ENCODE measurements around the gene ITGB1BP1.

Gene ITGB1BP1

DNA sequence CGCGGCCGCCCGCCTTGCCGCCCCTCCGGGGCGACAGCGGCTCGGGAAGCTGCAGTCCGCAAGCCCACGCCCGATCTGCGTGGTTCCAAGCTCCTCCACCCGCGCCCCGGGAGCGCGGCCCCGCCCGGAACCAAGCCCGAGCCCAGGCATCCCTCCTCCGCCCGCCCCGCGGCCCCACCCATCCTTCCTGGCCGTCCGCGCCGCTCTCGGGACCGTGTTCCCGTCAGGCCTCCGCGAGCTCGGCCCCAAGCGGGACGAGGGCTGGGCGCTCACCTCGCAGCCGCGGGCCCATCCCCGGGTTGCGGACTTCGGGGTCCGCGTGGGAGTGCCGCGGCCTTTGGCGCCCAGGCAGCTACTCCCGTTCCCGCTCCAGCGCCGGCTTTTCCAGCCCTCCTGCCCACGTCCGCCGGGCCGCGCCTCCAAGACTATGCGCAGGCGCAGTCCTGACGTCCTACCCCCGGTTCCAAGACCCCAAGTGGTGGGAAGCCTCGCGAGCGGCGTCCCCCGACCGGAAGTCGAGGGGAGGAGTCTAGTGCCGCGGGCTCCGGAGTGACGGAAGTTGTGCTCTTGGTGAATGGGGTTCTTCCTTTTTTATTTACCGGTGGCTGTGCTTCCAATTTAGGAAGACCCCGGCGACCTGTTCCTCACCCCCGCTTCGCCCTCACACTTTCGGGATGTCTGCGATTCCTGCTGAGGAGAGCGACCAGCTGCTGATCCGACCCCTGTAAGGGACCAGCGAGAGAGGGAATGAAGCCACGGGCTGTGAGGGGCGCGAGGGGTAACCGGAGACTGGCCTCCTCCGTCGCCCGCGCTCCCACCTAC lies at the start of gene ITGB1BP1, which contains the start of gene CPSF3:
ITGB1BP1 (minus strand) TSS at position 429 of the 822 bp plus-strand sequence. CDS start 4,831 bp downstream, outside the sequence.
CPSF3 (plus strand) TSS at position 555 of the 822 bp plus-strand sequence; CDS start at position 675, 120 bp downstream.
- peak; percentile 98 for DNase-seq

DNA sequence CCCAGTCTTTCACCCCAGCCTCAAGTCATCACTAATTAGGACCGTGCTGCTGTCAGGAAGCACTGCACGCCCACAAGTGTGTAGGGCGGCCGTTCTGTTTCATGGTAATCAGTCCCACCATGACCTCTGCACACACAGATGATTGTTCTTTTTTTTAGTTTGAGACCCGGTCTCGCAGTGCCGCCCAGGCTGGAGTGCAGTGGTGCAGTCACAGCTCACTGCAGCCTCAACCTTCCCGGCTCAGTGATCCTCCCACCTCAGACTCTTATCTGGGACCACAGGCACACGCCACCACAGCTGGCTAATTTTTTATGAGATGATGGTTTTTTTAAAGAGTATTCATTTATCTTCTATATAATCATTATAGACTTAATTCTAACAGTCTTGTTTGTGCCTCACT lies 49.2 kb upstream of the ITGB1BP1 start:
- no peak for DNase-seq

GRCh38 chr2:9471206-9471605 lies 47.9 kb upstream of the ITGB1BP1 start:
- no peak for DNase-seq

- no peak for DNase-seq
These were observed 44.4 kb upstream of the ITGB1BP1 start for GRCh38 chr2:9467687-9468086.

GRCh38 chr2:9466147-9466683 lies 42.9 kb upstream of the ITGB1BP1 start:
- no peak for DNase-seq

- DNase-seq, result no peak
These were observed 41.8 kb upstream of the ITGB1BP1 start for GRCh38 chr2:9465170-9465569.

GRCh38 chr2:9463698-9464034 lies 40.3 kb upstream of the ITGB1BP1 start:
- DNase-seq, result no peak

DNA sequence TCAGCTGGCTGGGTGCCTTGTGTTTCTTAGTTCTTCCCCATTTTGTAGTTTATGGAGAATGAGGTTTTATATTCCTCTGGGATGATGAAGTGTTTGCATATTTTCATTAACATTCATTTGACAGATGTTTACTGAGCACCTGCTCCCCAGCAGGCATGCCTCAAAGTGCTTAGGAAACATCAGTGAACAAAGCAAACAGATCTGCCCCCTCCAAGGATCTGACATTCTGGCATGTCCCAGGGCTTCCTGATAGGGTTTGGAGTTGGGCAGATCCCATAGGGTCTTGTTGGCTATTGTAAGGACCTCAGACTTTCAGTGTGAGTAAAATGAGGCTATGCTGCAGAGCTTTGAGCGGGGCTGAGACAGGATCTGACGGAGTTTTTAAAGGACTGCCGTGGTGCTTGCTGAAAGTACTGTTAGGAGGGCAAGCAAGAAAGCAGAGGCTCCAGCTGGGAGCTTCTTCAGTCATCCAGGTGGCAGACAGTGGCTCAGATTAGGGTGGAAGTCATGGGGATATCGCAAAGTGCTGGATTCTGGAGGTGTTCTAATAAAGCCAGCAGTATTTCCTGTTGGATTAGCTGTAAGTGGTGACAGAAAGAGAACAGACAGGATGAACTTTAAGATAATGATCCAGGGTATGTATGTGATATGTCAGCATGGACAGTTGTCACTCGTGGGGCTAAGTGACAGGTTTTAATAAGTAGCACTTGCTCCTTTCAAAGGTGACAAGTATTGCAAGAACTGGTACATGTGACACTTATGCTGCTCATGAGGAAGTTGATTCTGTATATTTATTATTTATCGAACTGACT lies 39.8 kb upstream of the ITGB1BP1 start:
- no peak for DNase-seq

GRCh38 chr2:9462313-9462712 lies 39.0 kb upstream of the ITGB1BP1 start:
- DNase-seq, result no peak

- DNase-seq, result no peak
These were observed 37.8 kb upstream of the ITGB1BP1 start for GRCh38 chr2:9461079-9461478.

DNA sequence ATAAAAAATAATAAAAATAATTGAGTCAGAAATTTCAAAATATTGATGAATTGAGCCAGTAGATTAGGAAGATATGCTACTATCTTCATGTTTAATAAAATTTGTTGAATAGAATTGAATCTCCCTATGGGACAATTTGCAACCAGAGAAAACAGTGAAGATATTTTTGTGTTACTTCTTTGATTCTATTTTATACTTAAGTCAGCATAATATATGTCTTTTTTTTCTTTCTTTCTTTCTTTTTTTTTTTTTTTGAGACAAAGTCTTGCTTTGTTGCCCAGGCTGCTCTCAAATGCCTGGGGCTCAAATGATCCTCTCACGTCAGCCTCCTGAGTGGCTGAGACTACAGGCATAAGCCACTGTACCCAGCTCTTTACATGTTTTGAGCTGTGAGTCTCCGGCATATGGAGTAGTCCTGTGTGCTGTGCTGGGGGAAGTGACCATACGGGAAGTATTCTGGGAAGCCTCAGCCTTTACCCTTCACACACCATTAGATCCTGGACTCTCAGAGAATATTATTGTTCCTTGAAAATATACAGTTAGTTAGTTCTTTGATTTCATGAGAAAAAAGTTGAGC lies 37.2 kb upstream of the ITGB1BP1 start:
- no peak for DNase-seq

DNA sequence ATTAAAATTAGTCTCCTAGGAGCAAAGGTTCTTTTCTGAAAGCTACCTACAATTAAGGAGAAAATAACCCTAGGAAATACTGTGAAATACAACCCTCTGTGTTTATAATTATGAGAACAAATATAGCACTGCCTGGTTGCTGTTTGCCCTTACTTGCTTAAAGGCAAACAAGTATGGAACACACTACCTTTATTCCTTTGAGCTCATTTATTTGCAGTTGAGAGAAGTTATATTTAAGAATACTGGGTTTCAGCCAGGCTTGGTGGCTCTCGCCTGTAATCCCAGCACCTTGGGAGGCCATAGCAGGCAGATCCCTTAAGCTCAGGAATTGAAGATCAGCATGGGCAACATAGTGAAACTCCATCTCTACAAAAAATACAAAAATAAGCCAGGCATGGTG lies 27.9 kb upstream of the ITGB1BP1 start:
- no peak for DNase-seq

GRCh38 chr2:9445089-9445488 lies 21.8 kb upstream of the ITGB1BP1 start:
- no peak for DNase-seq

DNA sequence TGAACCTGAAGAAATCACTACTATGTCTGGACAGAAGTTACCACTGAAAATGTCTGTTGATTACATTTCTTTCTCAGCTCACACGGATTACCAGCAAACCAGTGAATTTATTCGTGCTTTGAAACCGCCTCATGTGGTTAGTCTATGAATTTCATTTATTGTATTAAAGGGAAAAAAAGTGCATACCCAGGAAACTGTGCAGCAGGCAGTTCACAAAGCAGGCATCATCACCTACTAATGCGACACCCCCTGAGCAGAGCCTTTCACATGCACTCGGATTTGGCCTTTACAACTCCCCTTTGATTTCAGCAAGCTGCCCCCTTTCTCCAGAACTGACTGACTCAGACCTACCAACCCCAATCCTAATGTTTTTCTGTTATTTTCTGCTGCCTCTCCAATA lies 20.2 kb upstream of the ITGB1BP1 start:
- no peak for DNase-seq

GRCh38 chr2:9441556-9441955 lies 18.2 kb upstream of the ITGB1BP1 start:
- no peak for DNase-seq

DNA sequence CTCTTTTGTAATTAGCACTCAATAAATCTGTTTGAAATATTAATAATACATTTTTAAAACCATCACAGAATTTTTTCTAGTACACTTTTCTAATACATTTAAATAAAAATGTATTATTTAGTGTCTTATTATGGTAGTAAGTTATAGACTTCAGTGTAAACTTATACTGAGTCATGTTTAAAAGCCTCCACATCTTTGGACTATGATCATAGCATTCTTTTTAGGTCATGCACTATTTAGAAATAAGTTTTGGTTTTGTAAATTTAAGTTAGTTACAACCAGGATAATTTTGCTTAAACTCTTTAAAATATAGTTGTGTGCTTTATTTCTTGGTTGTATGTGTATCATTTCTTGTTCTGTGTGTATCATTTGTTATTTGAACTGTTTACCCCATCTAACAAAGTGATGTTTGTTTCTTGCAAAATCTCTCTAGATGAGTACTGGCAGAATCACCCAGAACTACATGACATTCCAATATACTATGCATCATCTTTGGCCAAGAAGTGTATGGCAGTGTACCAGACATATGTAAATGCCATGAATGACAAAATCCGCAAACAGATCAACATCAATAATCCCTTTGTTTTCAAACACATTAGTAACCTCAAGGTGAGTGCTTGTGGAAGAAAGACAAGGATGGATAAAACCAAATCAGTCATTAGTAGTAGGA lies 16.9 kb upstream of the ITGB1BP1 start:
- no peak for DNase-seq

DNA sequence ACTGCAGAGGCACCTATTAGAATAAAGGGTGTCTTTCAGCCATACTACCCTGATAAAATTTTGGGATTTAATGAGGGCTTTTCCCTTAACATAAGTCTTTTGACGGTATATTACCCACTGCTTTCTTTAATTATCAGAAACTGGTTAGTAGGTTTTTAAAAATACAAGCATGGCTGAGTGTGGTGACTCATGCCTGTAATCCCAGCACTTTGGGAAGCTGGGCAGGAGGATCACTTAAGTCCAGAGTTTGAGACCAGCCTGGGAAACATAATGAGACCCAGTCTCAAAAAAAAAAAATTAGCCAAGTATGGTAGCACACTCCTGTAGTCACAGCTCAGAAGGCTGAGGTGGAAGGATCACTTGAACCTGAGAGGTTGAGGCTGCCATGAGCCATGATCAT lies 16.2 kb upstream of the ITGB1BP1 start:
- DNase-seq, result no peak

DNA sequence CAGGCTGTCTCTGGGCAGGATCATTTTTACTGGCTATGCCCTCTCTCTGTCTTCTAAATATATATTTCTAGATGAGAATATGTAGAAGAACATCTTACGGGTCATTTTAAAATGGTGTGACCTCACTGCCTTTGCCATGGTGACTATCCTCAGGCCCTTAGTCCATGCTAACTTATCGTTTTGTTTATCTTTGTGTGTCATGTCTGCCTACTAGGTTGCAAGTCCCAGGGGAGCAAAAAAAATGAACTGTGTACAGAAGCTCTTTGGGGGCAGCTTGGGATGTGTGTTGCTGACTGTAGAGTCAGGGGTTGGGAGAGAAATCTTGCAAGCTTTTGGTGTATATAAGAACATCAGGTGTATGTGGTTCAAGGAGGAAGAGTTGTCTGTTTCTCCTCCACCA lies 11.2 kb upstream of the ITGB1BP1 start:
- no peak for DNase-seq

DNA sequence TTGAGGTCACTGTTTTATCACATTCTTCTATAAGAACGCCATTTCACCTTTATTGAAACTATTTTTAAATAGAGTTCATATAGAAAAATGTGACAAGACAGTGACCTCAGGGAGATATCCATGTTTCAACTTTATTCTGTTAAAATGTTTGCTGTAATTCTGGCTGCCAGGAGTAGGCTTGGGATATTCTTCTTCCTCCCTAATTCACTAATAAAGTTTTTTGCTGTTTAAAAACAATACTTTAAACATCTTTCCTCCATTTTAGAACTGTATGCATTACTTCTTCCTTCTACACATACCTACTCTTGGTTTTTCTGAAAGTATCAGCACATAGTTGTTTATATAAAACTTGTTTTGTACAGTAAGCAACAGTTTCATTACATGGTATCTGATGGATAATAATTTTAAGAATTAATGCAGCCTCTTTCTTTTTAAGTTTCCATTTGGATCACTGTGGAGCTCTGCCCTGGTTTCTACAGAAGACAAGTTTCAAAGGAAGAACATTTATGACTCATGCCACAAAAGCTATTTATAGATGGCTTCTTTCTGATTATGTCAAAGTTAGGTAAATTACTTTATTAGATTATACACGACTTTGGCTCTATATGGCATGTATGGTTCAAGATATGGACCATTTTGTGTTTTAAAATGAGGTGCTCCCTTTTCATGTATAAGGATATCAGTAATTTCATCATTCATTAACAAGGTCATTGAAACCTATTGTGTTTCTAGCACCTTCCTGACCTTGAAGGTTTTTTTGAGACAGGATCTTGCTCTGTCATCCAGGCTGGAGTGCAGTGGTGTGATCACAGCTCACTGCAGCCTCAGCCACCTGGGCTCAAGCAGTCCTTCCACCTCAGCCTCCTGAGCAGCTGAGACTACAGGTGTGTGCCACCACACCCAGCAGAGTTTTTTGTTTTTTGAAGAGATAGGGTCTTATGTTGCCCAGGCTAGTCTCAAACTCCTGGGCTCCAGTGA lies 7.3 kb upstream of the ITGB1BP1 start:
- no peak for DNase-seq

GRCh38 chr2:9428965-9429577 lies 5.7 kb upstream of the ITGB1BP1 start:
- DNase-seq, result no peak
